Activated T-cell treated with anti-CD3 and anti-CD28 coated beads for 48 hours (primary cell): Measurements from ENCODE around the gene USP12.

ENCODE experiments used
- DNase-seq: peaks from one replicate; pipeline ENCODE4 v3.0.0-alpha.2; 2020; ENCODE audit warnings: low read depth

USP12 gene

DNA sequence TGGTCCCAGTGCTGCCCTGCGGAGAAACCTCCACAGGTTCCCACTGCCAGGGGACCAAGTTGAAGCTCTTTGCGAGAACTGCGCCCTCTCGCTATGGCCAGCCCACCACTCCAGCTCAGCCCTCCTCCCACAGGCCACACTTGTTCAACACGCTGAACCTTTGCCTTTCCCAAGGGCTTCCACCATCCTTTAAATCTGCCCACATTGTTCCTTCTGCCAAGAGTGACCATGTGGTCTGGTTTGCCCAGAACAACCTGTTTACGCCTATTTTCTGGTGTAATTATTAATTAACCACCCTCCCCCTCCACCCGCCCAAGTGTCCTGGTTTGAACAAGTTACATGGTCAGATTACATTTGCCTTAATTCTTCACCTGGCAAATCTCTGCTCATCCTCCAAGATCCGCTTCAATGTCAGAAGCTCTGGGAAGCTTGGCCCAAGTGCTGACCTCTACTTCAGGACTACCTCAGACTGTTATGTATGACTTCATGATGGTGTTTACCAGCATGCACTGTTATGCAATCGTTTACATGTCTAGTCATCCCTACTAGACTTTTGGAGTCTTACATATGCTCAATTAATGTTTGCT, 12.0 kb upstream of the USP12 start:
- no peak for DNase-seq

DNA sequence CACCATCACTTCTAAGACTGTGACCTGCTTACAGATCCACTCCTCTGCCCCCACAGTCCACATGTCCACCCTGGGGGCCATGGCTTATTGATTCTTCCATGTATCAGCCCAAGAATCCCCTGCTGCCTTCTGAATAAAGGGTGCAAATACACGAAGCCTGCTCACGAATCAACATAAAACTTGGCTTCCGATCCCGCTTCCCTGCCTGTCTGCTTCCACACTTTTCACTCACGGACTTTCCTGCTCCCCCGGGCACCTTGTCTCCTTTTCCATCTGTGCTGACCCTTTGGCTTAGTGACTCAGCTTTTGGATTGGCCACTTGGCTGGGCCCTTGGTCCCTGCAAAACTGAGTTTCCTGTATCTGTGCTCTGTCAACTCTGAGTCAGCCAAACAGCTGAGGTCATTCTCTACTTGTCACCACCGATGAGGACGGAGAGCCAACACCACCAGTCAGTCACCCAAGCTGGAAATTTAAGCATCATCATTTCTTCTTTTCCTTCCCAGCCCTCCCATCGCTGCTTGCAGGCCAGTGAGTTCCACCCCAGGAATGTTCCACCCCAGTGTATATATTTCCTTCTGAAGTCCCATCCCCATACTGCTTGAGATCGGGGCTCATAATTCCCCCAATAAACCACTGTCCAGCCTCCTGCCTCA, 11.4 kb upstream of the USP12 start:
- no peak for DNase-seq

DNA sequence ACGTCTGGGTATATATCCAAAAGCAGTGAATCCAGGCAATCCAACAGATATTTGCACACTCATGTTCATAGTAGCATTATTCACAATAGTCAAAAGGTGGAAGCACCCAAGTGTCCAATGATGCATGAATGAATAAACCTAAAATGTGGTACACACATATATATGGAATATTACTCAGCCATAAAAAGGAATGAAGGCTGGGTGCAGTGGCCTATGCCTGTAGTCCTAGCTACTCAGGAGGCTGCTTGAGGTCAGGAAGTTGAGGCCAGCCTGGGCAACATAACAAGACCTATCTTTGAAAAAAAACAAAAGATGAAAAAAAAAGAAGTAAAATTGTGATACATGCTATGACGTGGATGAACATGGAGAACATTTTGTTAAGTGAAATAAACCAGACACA, 10.4 kb upstream of the USP12 start:
- no peak for DNase-seq

DNA sequence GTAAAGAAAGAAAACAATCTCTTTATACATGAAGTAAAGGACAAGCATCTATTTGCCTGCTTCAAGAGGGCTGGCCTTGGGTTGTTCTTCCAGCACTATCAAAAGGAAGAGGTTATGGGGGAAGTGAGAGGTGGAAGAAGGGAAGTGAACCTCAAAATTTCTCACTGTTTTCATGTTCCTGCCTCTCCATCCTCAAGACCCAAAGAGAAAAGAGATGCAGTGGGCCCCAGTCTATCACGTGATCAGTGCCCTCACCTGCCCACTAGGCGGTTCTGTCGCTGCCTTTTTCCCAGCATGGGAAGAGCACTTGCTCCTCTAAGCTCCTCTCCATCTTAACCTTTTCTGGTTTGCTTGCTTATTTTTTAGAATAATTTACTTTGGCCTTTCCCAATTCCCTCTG, 6.2 kb upstream of the USP12 start:
- DNase-seq: no peak

DNA sequence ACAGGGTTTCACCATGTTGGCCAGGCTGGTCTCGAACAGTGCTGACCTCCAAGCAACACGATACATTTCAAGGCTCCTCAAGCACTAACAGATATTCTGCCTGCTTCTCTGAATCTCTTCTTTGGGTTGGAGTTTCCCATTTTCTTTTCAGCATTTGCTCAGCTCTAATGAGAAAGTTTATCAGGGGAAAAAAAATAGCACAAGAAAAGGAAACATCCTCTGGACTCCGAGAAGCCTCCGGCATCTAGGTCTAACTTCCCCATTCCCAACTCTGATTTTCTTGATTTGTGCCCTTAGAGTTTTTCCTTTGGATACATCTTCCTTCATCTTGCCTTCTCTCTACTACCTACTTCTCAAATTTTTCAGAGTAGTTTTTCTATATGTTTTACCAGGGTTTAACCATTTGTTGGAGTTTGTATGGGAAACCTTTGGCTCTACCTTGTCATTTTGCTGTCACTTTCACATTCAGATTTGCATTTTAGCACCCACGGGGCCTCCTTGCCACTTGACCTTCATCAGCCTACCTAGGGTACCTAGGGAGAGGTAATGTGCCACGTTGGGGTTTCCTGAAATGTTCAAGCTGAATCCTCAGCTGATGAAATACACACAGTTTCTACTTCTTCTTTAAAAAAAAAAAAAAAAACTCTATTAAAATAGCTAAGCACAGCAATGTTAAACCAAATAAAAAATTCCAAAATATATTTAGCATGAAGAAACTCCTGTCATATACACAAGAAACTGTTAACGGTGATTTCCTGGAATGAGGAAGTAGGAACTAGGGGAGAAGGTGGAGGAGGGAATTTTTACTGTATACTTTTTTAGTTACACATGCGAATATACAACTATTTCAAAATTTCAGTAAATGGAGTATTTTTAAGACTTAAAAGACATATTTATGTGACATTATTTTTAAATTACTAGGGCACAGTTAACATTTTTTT, 5.1 kb upstream of the USP12 start:
- DNase-seq: no peak

DNA sequence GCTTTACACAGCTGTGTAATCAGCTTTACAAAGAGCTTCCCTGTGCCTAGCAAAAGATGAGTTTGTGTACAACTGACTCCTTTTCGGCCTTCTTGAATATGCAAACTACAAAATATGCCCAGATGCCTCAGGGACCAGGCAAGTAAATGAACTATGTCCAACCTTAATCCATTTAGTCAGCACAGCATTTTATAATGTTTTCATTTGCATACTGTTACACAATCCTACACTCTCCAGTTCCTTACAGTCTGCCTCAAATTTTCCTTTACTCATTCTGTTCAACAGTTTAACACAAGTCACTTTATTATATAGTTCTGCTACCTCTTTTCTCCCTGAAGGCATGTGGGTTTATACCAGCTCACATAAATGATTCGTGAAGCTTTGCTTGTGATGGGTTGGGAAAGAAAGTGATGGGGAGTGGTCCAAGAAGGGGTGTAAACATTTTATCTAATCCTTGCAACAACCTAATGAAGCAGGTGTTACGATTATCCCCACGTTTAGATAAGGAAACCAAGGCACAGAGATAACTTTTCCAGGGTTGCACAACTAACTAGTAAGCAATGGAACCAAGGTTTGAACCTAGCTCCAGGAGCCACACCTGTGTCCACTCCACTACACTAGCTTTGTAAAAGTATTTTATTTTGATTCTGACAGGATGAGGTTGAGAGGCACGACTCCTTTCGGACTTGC, 3.3 kb upstream of the USP12 start:
- no peak for DNase-seq

DNA sequence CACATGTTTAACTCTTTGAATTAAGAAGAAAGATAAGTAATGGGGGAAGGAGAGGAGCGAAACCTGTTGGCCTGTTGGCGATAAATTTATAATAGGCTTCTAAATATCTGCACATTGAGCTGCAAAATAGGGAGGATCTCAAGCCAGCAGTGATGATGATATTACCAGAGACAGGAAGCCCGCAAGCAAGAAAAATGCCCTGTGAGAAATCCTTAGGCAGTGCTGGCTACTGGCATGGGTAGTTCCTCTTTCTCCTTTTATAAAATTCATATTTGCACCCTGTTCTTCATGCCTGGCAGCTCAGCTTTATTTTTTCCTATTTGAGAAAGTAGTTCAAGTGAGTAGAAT, 858 bp upstream of the USP12 start:
- DNase-seq: no peak

DNA sequence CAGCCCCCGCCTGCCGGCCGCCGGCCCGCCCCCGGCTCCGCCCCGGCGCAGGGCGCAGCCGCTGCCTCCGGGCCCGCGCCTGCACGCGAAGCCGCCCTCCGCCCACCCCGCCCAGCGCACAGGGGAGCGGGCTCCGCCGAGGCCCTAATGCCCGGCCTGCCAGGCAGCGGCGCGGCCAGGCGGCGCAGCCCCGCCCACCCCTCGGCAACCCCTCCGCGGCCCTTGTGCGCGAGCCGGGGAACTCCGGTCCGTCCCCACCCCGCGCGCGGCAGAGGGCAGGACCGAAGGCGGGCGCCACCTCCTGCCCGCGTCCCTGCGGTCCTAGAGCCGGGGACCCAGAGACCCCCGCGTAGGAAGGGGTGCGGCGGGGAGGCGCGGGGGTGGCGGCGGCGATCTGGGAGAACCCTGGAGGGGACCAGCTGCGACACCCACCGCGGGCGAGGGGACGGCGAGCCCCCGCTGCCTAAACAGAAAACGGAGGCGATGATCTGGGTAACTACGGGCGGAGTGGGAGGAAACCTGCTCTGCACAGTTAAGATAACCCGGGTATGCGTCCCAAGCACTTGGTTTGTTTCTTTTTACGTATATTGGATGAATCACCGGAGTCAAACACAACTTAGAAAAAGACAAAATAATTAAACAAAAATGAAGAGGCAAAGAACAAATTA, 350 bp upstream of the USP12 start:
- peak; percentile 90 for DNase-seq

DNA sequence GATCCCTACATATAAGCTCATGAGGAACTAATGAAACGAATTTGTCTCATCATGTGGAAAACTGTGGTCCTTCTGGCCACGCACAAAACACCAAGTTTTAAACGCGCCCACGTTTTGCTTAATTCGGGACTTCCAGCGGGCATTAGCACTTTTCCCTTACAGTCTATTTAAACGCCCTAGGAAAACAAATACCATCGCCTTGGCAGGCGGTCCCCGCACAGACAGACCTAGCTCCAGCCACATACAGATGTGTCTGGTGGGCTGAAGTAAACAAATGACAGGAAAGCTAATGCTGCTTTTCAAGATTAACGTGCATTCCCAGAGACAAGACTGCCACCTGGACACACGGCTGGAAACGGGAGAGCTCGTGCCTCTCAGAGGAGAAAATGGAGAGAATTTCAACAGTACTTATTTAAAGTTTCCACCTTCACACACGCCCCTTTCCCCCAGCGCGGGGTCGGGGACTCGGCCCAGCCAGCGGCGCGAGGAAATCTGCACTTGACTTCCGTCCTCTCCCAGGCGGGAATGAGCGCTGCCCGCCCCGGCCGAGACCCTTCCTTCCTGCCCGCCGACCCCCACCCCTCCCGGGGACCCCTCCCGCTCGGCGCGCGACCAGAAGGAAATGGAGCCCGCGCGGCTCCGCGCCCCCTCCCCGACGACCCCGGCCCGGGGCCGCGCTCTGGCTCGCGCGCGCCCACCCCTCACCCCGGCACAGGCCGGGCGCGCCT, 931 bp downstream of the USP12 start:
- peak; percentile 25 for DNase-seq

DNA sequence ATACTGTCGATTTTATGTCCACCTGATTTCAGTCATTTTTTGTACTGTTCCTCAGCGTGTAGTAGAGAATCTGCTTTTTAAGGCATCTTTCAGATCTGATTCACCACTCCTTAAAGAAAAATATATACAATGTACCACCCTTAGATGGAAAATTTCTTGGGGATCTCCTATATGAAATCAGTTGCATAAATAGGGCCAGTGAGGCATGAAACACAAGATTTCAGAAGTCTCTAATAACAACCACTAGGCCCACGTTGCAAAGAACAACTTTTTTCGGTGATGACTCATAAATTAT, 1.4 kb downstream of the USP12 start:
- DNase-seq: no peak

DNA sequence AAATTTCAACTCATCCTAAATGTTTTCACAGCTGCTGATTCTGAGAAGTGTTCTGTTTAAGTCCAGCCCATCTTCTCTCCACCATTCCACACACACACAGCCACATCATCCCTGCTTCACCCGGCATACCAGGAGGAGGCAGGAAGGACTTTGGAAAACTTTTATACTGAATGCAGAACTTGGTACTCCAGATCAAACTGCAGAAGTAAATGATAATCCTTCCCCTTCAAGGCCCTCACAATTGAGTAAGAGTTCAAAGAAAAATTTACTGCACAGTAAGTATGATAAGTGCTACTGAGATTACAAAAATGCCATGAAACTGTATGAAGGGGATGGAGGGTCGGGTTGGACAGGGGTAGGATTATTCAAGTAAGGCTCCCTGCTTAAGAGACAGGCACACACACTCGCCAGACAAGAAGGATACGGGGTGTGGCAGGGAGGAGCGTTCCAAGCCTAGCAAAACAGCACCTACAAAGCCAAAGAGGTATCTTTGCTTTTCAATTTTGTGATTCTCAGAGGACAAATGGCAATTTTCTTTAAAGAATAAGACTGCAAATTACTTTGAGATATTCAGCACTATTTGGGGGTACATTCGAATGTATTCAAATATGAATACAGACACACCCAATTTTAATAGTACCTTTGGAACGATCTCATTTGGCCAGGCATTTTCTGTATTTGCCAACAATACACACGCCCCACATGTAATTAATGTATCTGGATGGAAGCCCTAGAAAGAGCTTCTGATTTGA, 2.5 kb downstream of the USP12 start:
- no peak for DNase-seq

DNA sequence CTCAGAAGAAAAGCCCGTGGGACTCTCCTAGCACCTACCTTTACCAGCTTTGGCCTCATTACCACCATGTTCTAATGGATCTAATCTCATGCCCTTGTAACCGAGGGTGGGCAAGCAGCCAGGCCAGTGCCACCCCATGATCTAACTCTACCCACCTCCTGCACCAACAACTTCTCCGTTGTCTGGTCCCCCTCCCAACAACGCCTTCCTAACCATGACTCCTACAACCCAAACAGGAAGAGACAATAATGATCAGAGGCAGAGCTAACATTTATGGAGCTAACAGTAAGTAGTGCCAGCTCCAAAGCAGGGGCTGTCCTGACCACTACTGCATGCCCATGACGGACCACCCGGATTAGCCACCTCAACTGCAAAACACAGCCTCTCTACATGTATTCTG, 3.5 kb downstream of the USP12 start:
- DNase-seq: no peak

DNA sequence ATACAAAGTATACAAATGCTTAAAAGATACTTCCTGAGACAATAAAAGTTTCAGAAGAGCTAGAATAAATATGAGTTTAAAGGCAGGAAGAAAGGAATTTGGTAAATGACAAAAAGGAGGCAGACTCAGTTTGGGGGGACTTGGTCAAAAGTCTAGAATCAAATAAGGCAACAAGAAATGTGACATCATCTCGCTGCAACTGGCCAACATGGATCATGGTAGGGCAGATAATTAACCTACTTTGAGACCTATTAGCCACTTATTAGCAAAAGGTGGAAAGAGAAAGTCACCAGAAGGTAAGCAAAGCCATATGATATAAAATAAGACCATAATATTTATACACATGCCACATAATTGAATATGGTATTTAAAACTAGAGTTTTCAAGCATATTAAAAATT, 5.3 kb downstream of the USP12 start:
- DNase-seq: no peak

DNA sequence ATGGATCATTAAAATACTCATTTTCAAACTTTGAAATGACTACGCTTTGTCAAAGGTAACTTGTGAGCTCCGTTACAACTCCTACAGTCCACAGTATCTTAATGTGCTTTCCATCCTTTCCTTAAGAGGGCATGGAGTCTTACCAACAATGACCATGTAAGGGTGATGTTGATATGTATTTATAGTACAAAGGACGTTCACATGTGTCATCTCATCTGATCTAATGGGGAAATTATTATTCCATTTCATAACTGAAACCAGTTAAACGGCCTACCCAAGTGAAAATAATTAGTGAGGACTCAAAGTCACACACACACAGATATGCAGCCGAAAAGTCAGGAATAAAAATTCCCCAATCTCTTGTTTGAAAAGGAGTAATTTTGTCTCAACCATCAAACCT, 9.6 kb downstream of the USP12 start:
- DNase-seq: no peak

DNA sequence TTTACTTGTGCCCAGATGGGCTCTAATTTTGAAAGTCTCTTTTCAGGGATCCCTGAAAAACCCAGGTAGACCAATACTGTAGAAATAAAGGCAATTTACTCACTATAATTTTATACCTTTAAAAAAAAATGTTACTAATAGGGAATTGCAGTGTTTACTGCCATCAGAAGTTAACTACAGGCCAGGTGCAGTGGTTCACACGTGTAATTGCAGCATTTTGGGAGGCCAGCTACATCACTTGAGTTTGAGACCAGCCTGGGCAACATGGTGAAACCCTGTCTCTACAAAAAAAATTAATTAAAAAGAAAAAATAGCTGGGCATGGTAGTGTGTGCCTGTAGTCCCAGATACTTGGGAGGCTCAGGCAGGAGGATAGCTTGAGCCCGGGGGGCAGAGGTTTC, 10.2 kb downstream of the USP12 start:
- DNase-seq: no peak

DNA sequence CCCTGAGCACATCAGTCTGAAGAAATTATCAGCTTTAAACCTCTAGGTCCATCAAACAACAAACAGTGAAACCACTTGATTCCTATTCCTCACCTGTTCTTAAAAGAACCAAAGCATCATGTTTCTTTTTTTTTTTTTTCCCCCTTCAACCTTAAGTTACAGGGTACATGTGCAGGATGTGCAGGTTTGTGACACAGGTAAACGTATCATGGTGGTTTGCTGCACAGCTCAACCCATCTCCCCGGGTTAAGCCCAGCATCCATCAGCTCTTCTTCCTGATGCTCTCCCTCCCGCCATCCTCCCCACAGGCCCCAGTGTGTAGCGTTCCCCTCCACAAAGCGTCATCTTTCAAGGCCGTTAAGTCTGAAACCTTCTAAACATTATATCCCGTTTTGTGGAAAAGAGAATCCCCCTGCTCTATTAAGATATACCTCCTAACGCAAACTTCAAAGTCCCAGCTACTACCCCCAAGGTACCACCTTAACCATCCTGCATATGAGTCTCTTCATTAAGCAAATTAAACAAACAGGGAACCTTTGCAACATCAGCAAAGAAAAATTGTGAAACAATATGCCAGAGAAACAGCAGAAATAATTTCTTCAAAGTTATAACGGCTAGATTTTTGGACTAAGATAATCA, 10.8 kb downstream of the USP12 start:
- no peak for DNase-seq

DNA sequence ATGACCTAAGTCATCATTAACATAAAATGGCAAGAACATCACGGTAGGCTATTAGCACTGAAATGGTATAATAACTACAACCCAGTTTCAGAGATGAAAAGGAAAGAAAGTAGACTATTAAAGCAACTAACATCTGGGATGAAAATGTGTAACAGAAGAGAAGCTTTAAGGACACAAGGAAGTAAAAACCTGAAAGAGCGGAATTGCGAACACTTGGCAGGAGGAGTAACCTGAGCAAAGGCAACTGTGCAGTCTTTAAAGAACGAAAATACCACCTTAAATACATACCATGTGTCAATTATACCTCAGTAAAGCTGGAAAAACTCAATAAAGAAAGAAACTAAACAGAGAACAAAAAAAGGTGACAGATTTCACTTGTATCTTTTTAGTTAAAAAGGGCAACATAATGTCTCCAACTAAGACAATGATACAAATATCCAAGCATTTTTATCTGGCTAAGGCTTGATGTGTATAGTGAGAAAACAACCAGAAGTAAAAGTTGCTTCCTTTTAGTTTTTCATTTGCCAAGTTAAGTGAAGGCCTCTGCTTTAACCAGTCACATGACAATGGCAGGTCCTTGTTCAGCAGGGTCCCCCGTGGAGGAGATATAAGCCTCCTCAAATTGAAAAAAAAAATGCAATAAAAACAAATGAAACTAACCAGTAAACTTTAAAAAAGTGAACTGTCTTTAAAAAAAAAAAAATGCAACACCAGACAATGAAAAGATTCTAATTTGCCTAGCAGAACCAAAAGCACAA, 11.6 kb downstream of the USP12 start:
- no peak for DNase-seq

DNA sequence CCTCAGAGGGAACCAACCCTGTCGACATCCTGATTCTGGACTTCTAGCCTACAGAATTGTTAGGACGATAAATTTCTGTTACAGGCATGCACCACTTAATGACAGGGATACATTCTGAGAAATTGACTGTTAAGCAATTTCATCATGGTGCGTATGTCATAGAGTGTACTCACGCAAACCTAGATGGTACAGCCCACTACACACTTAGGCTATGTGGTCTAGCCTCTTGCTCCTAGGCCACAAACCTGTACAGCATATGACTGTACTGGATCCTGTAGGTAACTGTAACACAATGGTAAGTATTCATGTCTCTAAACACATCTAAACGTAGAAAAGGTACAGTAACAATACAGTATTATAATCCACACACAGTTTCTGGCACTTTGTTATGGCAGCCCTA, 13.3 kb downstream of the USP12 start:
- no peak for DNase-seq

DNA sequence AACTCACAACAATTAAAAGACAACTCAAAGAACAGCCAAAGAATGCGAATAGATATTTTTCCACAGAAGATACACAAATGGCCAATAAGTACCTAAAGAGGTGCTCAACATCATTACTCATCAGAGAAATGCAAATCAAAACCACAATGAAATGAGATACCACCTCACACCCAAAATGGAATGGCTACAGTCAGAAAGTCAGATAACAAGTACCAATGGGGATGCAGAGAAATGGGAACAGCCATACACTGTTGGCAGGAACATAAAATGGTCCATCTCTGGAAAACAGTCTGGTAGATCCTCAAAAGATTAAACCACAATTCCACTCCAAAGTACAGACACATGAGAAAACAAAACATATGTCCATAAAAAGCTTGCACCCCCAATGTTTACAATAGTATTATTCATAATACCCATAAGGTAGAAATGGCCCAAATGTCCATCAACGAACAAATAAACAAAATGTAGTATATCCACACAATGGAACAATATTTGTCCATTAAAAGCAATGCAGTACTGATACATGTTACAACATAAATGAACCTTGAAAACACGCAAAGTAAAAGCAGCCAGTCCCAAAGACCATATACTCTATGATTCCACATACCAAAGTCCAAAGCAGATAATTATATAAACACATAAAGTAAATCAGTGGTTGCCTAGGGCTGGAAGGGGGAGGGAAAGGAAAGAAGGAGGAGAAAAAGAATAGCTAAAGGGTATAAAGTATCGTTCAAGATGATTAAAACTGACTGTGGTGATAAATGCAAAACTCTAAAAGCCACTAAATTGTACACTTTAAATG, 19.6 kb downstream of the USP12 start:
- no peak for DNase-seq
